Fibroblast of mammary gland (primary cell): ENCODE results near the gene ARHGAP5.

Experiments
- DNase-seq: peaks from one replicate; pipeline ENCODE4 v3.0.0-alpha.2; 2010; ENCODE audit warnings: low read depth
- H3K4me3 ChIP-seq: 2 replicates; pipeline ENCODE4 v1.5.1; 2011; ENCODE audit warnings: low read depth, mild to moderate bottlenecking, low read length, moderate library complexity; ENCODE audit not compliant: control insufficient read depth
- TF ChIP-seq, protein P1 (sequence below): conservative IDR thresholded peaks from 2 replicates; pipeline ENCODE4 v1.5.1; 2011; ENCODE audit warnings: low read depth, low read length, inconsistent platforms; ENCODE audit not compliant: control insufficient read depth, insufficient read depth

The ARHGAP5 gene

DNA sequence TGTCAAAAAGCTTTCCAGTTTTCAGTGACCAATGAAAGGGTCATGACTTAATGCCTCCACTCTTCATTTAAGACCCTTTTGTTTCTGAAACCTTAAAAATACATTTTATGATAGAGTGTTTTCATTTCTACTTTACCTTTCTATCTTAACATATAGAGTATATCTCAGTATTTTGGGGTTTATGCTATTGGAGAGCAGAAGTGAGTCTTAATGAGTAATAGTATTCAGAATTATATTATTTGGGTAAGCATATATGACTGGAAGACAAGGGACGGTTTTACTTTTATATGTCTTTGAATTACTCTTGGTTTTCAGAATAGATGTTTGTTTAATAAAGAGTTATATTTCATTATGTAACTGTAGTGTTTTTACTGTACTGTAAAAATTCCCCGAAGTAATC lies 10.8 kb downstream of the ARHGAP5 start:
- TF ChIP-seq, protein P1, sequence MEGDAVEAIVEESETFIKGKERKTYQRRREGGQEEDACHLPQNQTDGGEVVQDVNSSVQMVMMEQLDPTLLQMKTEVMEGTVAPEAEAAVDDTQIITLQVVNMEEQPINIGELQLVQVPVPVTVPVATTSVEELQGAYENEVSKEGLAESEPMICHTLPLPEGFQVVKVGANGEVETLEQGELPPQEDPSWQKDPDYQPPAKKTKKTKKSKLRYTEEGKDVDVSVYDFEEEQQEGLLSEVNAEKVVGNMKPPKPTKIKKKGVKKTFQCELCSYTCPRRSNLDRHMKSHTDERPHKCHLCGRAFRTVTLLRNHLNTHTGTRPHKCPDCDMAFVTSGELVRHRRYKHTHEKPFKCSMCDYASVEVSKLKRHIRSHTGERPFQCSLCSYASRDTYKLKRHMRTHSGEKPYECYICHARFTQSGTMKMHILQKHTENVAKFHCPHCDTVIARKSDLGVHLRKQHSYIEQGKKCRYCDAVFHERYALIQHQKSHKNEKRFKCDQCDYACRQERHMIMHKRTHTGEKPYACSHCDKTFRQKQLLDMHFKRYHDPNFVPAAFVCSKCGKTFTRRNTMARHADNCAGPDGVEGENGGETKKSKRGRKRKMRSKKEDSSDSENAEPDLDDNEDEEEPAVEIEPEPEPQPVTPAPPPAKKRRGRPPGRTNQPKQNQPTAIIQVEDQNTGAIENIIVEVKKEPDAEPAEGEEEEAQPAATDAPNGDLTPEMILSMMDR: no peak
- H3K4me3 ChIP-seq: no peak overlapping the region
- no peak for DNase-seq

DNA sequence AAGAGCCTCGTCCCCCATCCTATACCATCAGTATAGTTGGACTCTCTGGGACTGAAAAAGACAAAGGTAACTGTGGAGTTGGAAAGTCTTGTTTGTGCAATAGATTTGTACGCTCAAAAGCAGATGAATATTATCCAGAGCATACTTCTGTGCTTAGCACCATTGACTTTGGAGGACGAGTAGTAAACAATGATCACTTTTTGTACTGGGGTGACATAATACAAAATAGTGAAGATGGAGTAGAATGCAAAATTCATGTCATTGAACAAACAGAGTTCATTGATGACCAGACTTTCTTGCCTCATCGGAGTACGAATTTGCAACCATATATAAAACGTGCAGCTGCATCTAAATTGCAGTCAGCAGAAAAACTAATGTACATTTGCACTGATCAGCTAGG lies 13.6 kb downstream of the ARHGAP5 start:
- H3K4me3 ChIP-seq: no peak overlapping the region
- no peak for DNase-seq
- TF ChIP-seq, protein P1: no peak

DNA sequence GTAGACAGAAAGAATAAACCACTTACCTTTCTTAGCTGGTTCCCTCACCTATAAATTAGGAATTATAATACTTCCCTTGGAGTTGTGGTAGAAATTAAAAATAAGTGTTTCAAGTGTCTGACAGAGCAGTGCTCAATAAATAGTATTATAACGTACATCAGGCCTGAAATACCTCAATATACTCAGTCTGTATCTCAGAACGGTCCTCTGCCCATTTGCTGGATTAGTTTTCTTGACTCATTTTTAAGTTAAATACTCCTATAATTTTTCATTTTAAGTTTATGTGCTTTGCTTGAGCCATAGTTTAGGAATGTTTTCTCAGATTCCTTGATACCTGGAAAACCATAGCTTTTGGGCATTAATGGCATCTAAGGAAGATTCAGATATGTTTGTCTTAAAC lies 22.4 kb downstream of the ARHGAP5 start:
- H3K4me3 ChIP-seq: no peak overlapping the region

DNA sequence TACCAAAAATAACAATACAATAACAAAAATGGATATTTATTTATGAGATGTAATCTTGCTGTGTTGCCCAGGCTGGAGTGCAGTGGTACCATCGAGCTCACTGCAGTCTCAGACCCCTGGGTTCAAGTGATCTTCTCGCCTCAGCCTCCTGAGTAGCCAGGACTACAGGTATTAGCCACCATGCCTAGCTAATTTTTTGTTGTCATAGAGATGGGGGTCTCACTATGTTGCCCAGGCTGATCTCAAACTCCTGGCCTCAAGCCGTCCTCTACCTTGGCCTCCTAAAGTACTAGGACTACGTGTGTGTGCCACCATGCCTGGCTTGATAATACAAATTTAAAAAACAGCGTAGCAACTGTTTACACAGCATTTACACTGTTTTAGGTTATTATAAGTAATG lies 23.1 kb downstream of the ARHGAP5 start:
- no peak for DNase-seq
- TF ChIP-seq, protein P1: no peak
- no peak overlapping the region for H3K4me3 ChIP-seq

More for the DNA sequence above, 22.4 kb downstream of the ARHGAP5 start:
- DNase-seq: no peak
- TF ChIP-seq, protein P1: no peak

DNA sequence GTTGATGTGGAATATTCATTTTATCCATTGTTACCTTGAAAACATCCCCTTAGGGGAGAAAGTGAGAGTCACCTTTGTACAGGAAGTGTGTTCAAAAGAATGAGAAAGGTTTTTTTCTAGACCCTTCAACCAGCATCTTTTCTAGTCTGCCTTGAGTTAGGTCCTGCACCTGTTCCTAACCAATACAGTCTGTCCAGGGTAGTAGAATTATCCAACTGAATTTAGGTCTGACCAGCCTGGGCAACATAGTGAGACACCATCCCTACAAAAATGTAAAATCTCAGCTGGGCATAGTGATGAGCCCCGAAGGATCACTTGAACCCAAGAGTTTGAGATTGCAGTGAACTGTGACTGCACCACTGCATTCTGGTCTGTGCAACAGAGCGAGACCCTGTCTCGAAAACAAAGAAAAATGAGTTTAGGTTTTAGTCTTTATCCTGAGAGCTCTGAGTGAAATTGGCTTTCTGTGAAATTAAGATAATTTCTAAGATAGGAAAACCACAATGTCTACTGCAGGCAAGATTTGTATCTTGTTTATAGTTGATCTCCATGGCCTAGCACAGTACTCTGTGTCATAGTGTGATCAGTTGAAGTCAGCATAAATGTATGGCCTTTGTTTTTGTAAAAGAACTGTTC lies 25.2 kb downstream of the ARHGAP5 start:
- TF ChIP-seq, protein P1: no peak
- H3K4me3 ChIP-seq: no peak overlapping the region
- no peak for DNase-seq

DNA sequence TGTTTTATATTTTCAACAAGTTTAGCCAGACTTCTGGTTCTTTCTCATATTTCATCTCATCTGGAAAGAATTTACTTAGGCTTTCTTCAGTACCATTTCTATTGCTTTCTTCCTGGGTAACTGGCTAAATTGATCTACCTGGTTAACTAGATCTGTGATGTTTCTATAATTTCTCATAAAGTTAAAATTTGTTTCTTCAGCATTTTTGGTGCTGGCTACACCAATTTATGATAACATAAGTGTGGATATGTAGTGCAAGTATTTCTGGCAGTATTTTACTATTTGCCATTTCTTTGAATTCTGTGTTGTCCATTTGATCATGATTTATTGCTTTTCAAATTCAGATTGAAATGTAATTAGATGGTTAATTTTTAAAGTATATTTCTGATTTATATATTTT lies 25.9 kb downstream of the ARHGAP5 start:
- no peak overlapping the region for H3K4me3 ChIP-seq
- no peak for DNase-seq
- TF ChIP-seq, protein P1: no peak

DNA sequence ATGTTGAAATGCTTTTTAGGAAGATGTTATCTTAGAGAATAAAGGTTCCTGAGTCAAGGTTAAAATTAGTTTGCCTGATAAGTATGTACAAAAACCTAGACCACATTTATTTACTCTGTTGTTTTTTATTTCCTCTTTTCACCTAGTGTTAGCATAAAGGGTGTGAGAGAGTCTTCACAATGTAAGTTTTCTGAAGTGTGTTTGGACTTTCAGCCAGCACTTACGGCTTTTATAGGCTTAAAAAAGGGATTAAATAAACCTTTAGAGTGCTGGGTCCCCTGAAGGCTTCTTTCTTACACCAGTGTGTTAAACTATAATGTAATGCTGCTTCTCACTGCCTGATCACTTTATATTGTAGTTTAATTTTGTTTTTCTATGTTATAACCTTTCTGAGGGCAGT lies 27.2 kb downstream of the ARHGAP5 start:
- H3K4me3 ChIP-seq: no peak overlapping the region
- no peak for DNase-seq
- TF ChIP-seq, protein P1: no peak
